Peyer's patch (tissue), 4 donors: Measurements from ENCODE around the gene CHST4. TPM values are rescaled to one million over a fixed set of nuclear protein-coding genes. Genes with fewer than 3 reads are reported as not detected.

Experiments
- DNase-seq, 3 donors: peaks; one replicate each; pipeline ENCODE4 v3.0.0-alpha.2; 2017 to 2019
- H3K27ac ChIP-seq, 4 donors: fragments of 200-600 bp; sonication (generic); one replicate each; pipeline ENCODE4 v1.5.1; 2016 to 2019
- H3K27me3 ChIP-seq, 2 donors: fragments of 200-600 bp; sonication (generic); one replicate each; pipeline ENCODE4 v1.5.1; 2019
- H3K36me3 ChIP-seq, 3 donors: fragments of 200-600 bp; sonication (generic); one replicate each; pipeline ENCODE4 v1.5.1; 2016 to 2019
- H3K4me1 ChIP-seq, 4 donors: fragments of 200-600 bp; sonication (generic); one replicate each; pipeline ENCODE4 v1.5.1; 2016 to 2019
- H3K4me3 ChIP-seq, 4 donors: fragments of 200-600 bp; sonication (generic); 1 replicate in 3 of 4; 2 replicates in 1 of 4; pipeline ENCODE4 v1.5.1; 2016 to 2019; ENCODE audit warnings: mild to moderate bottlenecking in 1 of 4
- H3K9me3 ChIP-seq, 4 donors: fragments of 200-600 bp; sonication (generic); one replicate each; pipeline ENCODE4 v1.5.1; 2016 to 2019; ENCODE audit warnings: mild to moderate bottlenecking in 1 of 4
- POLR2A ChIP-seq, 2 donors: fragments of 450-650 bp; IDR thresholded peaks; one replicate each; pipeline ENCODE4 v1.5.1; 2017; ENCODE audit warnings: antibody characterized with exemption in 2 of 2, mild to moderate bottlenecking in 2 of 2, moderate library complexity in 2 of 2
- total RNA-seq, 4 donors: library from RNA; depleted of rRNA; stranded (reverse); fragments of >200 nt; gene quantifications; one replicate each; pipeline ENCODE4 v1.1.0, GENCODE V29; 2016
- TF ChIP-seq, protein P1 (sequence below), 6 experiments: fragments of 450-650 bp in 4 of 6; fragments of 200-600 bp in 2 of 6; sonication (generic) in 1 of 6; IDR thresholded peaks; one replicate each; pipeline ENCODE4 v1.5.1; 2017 to 2019; ENCODE audit warnings: antibody characterized with exemption in 6 of 6, mild to moderate bottlenecking in 3 of 6, moderate library complexity in 1 of 6

CHST4 gene
- total RNA-seq, 4 donors from 2014 or later: not detected

DNA sequence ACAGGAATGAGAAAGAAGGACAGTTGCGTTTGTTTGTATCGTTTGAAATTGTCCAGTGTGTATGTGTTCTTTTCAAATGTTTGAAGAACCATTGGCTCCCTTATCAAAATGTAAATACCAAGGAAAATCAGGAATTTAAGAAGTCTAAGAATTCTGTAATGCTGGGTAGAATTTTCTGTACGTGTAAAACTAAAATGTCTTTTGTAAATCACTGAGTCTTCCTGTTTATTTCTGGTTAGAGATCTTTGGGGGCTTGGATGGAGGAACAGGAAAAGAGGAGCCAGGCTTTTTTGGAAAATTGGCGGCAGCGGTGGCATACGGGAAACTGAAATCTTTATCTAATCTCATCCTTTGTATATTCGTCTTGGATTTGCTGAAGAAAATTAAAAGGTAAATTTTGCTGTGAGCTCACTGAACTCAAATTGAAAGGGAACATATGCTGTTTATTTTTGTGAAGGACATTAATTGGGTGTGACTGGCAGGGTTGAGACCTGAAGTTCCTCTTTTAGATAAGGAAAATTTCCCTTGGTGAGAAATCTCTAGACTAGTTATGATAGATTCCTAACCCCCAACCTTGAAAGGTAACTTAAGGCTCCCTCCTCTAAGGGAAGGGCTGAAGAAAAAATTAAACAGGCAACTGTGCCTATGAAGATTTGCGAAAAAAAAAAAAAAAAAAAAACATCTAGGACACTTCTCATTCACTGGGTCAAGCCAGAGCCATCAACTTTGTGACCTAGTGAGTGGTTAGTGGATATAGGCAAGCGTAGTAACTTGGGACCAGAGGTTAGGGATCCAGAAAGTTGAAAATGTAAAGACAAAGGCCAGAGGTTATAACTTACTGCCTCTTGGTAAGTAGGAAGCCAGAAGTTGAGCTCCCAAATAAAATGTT, 39.8 kb downstream of the CHST4 start:
- no peaks in the 10 kb centered on the region for H3K36me3 ChIP-seq
- no peaks in the 10 kb centered on the region for H3K27me3 ChIP-seq
- H3K4me3 ChIP-seq: peak overlapping the region; percentile 32 to 57 (median 50)
- peak overlapping the region; percentile 74 to 88 (median 84) for H3K27ac ChIP-seq
- peaks cover 0 to 11% (median 2%) of the 10 kb centered on the region in 4 donors for H3K4me1 ChIP-seq
- TF ChIP-seq, protein P1, sequence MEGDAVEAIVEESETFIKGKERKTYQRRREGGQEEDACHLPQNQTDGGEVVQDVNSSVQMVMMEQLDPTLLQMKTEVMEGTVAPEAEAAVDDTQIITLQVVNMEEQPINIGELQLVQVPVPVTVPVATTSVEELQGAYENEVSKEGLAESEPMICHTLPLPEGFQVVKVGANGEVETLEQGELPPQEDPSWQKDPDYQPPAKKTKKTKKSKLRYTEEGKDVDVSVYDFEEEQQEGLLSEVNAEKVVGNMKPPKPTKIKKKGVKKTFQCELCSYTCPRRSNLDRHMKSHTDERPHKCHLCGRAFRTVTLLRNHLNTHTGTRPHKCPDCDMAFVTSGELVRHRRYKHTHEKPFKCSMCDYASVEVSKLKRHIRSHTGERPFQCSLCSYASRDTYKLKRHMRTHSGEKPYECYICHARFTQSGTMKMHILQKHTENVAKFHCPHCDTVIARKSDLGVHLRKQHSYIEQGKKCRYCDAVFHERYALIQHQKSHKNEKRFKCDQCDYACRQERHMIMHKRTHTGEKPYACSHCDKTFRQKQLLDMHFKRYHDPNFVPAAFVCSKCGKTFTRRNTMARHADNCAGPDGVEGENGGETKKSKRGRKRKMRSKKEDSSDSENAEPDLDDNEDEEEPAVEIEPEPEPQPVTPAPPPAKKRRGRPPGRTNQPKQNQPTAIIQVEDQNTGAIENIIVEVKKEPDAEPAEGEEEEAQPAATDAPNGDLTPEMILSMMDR (IDR thresholded peaks at IDR 0.05): no peak
- TF ChIP-seq POLR2A (IDR thresholded peaks at IDR 0.05): no peak
- H3K9me3 ChIP-seq: peaks cover 0 to 3% (median 0%) of the 10 kb centered on the region in 4 donors
- DNase-seq: no peak

GRCh38 chr16:71567931-71568330, 41.7 kb downstream of the CHST4 start:
- Histone ChIP-seq H3K9me3 (no peaks in the 10 kb centered on the region), H3K36me3 (no peaks in the 10 kb centered on the region), H3K4me3 (no peak overlapping the region), H3K27ac (no peak overlapping the region), H3K4me1 (peaks cover 0 to 11% (median 2%) of the 10 kb centered on the region in 4 donors), H3K27me3 (no peaks in the 10 kb centered on the region)
- no peak for TF ChIP-seq POLR2A (IDR thresholded peaks at IDR 0.05)
- TF ChIP-seq, protein P1 (IDR thresholded peaks at IDR 0.05): no peak
- no peak for DNase-seq

DNA sequence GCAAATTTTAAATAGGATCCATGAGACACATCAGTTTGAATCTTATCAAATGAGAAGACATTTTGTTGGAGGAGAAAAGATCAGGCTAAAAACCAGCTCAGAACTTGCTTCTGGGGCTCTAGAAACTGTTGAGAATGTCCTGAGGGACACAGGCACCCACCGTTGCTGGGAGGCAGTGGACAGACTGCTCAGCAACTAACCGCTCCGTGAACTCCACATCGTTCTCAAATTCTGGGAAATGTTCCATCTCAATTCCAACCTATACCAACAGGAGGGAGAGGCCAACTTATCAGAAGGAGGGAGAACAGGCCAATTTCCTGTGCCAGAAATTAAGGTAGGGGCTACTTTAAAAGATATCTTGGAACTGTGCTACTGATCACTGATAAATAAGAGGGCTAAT, 42.3 kb downstream of the CHST4 start:
- no peaks in the 10 kb centered on the region for H3K27me3 ChIP-seq
- H3K36me3 ChIP-seq: no peaks in the 10 kb centered on the region
- DNase-seq: no peak
- no peak overlapping the region for H3K4me3 ChIP-seq
- H3K4me1 ChIP-seq: peaks cover 0 to 11% (median 4%) of the 10 kb centered on the region in 4 donors
- no peaks in the 10 kb centered on the region for H3K9me3 ChIP-seq
- peak overlapping the region in 3 of 4 donors; percentile 11 to 61 (median 47) for H3K27ac ChIP-seq
- TF ChIP-seq, protein P1 (IDR thresholded peaks at IDR 0.05): no peak
- TF ChIP-seq POLR2A (IDR thresholded peaks at IDR 0.05): no peak

GRCh38 chr16:71569621-71570020, 43.4 kb downstream of the CHST4 start:
- Histone ChIP-seq H3K36me3 (no peaks in the 10 kb centered on the region), H3K27me3 (no peaks in the 10 kb centered on the region), H3K4me1 (peaks cover 0 to 12% (median 1%) of the 10 kb centered on the region in 4 donors), H3K4me3 (no peak overlapping the region), H3K9me3 (no peaks in the 10 kb centered on the region), H3K27ac (peak overlapping the region in 3 of 4 donors; percentile 61 to 77 (median 61))
- TF ChIP-seq POLR2A (IDR thresholded peaks at IDR 0.05): peak in 1 of 2 donors; percentile 36
- TF ChIP-seq, protein P1 (IDR thresholded peaks at IDR 0.05): no peak
- DNase-seq: peak in 2 of 3 donors; percentile 80 to 87

- no peaks in the 10 kb centered on the region for H3K27me3 ChIP-seq
- TF ChIP-seq POLR2A (IDR thresholded peaks at IDR 0.05): no peak
- TF ChIP-seq, protein P1 (IDR thresholded peaks at IDR 0.05): no peak
- no peak overlapping the region for H3K4me3 ChIP-seq
- H3K36me3 ChIP-seq: no peaks in the 10 kb centered on the region
- H3K9me3 ChIP-seq: no peaks in the 10 kb centered on the region
- no peak for DNase-seq
- H3K4me1 ChIP-seq: peaks cover 0 to 12% (median 1%) of the 10 kb centered on the region in 4 donors
- H3K27ac ChIP-seq: peak overlapping the region in 3 of 4 donors; percentile 61 to 77 (median 61)
Observed at GRCh38 chr16:71570144-71570543, 43.9 kb downstream of the CHST4 start.
